GM12864 (cell line): ENCODE data around the gene FMN1.

Source experiments
- DNase-seq: peaks from one replicate; pipeline ENCODE4 v3.0.0-alpha.2; 2011; ENCODE audit warnings: low read depth
- H3K4me3 ChIP-seq: 2 replicates; pipeline ENCODE4 v1.5.1; 2011; ENCODE audit warnings: mild to moderate bottlenecking, low read depth, low read length, control low read depth
- TF ChIP-seq, protein P1 (sequence below): IDR thresholded peaks from 2 replicates; pipeline ENCODE4 v1.5.1; 2011; ENCODE audit warnings: low read depth, mild to moderate bottlenecking, moderate library complexity, low read length, control low read depth, inconsistent platforms; ENCODE audit errors: missing control alignments

FMN1 gene

DNA sequence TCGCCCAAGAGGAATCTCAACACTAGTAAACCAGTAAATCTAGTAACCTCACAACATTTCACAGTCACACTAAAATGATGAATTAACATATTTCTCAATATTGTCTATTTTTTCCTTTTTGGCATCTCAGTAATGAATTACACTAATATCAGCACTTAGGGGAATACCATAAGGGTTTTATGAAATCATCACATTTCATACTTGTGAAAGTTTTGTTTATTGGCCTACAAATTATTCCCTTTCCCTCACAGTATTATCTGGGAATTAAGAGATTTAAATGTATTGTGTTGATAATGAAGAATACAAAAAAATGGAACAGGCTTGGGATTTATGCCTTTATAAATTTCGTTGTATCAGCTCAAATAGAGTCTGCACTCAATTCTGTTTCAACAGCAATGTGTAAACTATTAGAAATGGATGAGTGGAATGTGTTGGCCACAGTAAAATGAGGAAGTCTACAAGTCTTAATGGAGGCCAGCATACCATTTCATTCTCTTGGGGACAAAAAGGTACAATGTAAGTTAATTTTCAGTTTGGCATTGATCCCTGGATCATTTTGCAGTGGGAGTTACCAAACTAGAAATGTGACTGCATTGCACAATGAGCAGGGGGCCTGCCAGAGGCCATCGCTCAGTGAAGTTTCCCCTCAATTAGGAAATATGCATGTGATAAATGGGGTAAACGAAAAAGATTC lies 195.4 kb downstream of the FMN1 start:
- no peak for DNase-seq
- H3K4me3 ChIP-seq, result no peak overlapping the region
- TF ChIP-seq, protein P1, sequence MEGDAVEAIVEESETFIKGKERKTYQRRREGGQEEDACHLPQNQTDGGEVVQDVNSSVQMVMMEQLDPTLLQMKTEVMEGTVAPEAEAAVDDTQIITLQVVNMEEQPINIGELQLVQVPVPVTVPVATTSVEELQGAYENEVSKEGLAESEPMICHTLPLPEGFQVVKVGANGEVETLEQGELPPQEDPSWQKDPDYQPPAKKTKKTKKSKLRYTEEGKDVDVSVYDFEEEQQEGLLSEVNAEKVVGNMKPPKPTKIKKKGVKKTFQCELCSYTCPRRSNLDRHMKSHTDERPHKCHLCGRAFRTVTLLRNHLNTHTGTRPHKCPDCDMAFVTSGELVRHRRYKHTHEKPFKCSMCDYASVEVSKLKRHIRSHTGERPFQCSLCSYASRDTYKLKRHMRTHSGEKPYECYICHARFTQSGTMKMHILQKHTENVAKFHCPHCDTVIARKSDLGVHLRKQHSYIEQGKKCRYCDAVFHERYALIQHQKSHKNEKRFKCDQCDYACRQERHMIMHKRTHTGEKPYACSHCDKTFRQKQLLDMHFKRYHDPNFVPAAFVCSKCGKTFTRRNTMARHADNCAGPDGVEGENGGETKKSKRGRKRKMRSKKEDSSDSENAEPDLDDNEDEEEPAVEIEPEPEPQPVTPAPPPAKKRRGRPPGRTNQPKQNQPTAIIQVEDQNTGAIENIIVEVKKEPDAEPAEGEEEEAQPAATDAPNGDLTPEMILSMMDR, result no peak

DNA sequence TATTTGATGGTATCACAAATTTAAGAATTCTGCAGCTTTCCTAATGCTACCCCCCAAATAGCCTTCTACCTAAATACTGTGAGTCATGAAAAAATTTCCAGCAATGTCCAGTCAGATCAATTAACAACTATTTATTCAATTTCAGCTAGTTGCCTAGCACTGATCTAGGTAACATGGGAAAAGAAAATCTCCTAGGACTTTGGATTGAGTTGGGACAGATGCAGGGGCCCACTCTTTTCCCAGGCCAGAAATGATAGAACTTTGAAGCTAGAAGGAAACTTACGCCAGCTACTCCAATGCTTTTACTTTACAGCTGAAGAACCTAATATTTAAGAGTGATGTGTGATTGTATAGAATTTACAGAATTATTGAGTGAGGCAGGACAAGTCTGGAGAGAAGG lies 196.3 kb downstream of the FMN1 start:
- DNase-seq, result no peak
- no peak overlapping the region for H3K4me3 ChIP-seq
- TF ChIP-seq, protein P1, result no peak

DNA sequence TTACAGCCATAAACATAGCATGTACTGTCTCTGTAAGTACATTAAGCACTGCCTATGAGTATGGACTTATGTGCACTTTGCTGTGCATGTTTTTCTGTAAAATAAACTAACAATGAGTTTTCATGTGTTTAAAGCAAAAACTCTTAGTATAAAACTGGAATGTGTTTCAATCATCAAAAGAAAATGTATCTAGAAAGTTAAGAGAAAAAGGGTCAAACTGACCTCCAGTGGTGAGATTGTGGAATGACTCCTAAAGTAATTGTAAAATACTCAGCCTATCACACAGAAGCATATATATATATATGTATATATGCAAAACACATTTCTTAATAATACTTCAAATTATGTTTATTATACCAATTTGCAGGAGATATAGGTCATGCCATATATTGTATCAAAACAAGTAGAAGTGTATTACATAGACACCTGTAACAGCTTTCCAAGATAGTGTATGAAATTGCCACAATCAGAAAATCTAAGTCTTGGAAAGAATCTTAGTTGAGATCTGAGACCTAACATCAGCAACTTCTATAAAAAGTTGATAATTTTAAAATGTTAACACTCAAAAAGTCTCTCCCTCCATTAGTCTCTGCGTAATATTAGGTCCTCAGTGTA lies 199.6 kb downstream of the FMN1 start:
- H3K4me3 ChIP-seq, result no peak overlapping the region
- TF ChIP-seq, protein P1, result peak; percentile 40
- no peak for DNase-seq

DNA sequence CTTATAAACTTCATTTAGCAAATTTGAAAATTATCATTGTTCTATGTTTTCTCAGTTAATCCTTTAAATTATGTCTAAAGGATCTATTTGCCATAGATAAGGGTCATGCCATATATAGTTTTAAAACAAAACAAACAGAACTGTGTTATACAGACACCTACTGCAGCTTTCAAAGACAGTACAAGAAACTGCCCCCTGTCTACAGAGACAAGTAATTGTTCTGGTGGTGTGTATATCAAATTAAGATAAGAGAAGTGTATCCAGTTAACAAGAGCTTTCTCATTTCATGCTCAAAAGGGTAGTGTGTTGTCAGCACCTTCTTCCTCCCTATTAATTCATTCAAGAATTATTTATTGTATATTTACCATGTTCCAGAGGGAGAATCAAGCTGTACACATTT lies 201.2 kb downstream of the FMN1 start:
- DNase-seq, result no peak
- TF ChIP-seq, protein P1, result no peak

DNA sequence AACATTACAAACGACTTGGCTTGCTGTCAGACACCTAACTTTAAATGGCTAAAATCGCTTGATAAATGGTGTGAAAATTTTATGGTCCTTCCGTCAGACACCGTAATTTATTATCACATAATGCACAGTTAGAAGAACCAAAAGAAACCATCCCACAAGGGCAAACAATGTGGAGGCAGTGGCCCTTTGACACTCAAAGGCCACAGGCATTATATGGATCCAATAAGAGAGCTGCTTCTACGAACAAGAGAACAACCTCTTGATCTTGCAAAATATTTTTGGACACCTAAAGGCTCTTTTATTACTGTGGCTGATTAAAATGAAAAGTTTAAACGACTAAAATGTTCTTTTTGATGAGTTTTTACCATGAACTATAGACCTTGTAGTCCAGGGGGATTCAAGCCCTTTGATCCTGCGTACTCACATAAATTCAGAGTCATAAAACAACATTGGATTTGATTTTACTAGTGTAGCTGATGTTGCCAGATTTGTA lies 202.8 kb downstream of the FMN1 start:
- TF ChIP-seq, protein P1, result no peak
- H3K4me3 ChIP-seq, result no peak overlapping the region
- no peak for DNase-seq

More for the DNA sequence above, 201.2 kb downstream of the FMN1 start:
- H3K4me3 ChIP-seq, result no peak overlapping the region

DNA sequence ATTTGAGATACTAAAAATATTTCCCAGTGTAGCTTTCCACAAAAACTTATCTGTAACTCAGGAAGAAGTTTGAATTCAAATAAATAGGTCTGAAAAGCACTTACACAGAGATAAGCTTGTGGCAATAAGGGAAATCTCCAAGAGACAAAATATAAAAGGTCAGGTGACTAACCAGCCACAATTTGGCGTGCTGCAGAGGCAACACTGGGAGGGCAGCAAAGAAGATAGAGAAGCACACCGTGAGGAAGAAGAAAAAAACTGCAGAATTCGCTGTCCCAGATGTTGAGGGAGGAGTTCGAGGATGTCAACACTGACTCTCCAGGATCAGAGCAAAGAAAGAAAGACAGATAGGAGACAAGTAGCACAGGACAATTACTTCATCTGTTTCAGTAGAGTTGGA lies 204.4 kb downstream of the FMN1 start:
- no peak overlapping the region for H3K4me3 ChIP-seq
- TF ChIP-seq, protein P1, result no peak
- no peak for DNase-seq
